BJ (cell line): ENCODE results near the gene GABBR2. TPM values are rescaled to one million over a fixed set of nuclear protein-coding genes. Genes with fewer than 3 reads are reported as not detected.

Experiments
- CTCF ChIA-PET: fragments of 350-600 bp; formaldehyde crosslinking; extraction: SDS; loops from one replicate; lab custom pipeline; 2021; ENCODE audit warnings: antibody characterized with exemption, inconsistent platforms; lab: Yijun Ruan, JAX
- POLR2A ChIA-PET: fragments of 300-600 bp; sonication (Branson Sonifier 250); formaldehyde crosslinking; extraction: SDS; loops from one replicate; lab custom pipeline; 2021; ENCODE audit warnings: antibody characterized with exemption; lab: Charles Lee
- DNase-seq: peaks from one replicate; pipeline ENCODE4 v3.0.0-alpha.2; 2011; ENCODE audit warnings: low read depth
- H3K27me3 ChIP-seq: 2 replicates; pipeline ENCODE4 v1.6.0; 2011; ENCODE audit warnings: low read length; ENCODE audit not compliant: control insufficient read depth, insufficient read depth
- H3K36me3 ChIP-seq: 2 replicates; pipeline ENCODE4 v1.5.1; 2011; ENCODE audit warnings: low read length; ENCODE audit not compliant: control insufficient read depth, insufficient read depth
- H3K4me3 ChIP-seq: 2 replicates; pipeline ENCODE4 v1.5.1; 2011; ENCODE audit warnings: low read depth, mild to moderate bottlenecking, control low read depth, low read length
- polyA plus RNA-seq: library from polyadenylated mRNA; depleted of rRNA; stranded (reverse); fragments of >200 nt; gene quantifications from 2 replicates; pipeline ENCODE4 v1.2.3, GENCODE V29; 2011
- TF ChIP-seq, protein P1 (sequence below): IDR thresholded peaks from 2 replicates; pipeline ENCODE4 v1.5.1; 2011; ENCODE audit warnings: low read depth, mild to moderate bottlenecking, control low read depth, inconsistent platforms, low read length, moderate library complexity; ENCODE audit not compliant: insufficient read depth

GABBR2 gene
- polyA plus RNA-seq, 1 experiment = 1.6 TPM

- TF ChIP-seq, protein P1, sequence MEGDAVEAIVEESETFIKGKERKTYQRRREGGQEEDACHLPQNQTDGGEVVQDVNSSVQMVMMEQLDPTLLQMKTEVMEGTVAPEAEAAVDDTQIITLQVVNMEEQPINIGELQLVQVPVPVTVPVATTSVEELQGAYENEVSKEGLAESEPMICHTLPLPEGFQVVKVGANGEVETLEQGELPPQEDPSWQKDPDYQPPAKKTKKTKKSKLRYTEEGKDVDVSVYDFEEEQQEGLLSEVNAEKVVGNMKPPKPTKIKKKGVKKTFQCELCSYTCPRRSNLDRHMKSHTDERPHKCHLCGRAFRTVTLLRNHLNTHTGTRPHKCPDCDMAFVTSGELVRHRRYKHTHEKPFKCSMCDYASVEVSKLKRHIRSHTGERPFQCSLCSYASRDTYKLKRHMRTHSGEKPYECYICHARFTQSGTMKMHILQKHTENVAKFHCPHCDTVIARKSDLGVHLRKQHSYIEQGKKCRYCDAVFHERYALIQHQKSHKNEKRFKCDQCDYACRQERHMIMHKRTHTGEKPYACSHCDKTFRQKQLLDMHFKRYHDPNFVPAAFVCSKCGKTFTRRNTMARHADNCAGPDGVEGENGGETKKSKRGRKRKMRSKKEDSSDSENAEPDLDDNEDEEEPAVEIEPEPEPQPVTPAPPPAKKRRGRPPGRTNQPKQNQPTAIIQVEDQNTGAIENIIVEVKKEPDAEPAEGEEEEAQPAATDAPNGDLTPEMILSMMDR = 0 out of 2 replicates have a peak, but pooled peaks have one; percentile 19
- ChIA-PET CTCF (interaction anchor here (1.0 to 1.6 kb wide), 3 partner anchors 14 to 40 kb away, joined by 3 to 6 read pairs (median 5); no protein-coding TSS in a partner anchor), POLR2A (no interaction called here)
- Histone ChIP-seq H3K4me3 (no peak overlapping the region), H3K36me3 (no peaks in the 10 kb centered on the region), H3K27me3 (0 out of 2 replicates have a peak, but pooled peaks cover 2% of the 10 kb centered on the region)
- no peak for DNase-seq
Observed at GRCh38 chr9:98536542-98537173, 172.1 kb downstream of the GABBR2 start.

DNA sequence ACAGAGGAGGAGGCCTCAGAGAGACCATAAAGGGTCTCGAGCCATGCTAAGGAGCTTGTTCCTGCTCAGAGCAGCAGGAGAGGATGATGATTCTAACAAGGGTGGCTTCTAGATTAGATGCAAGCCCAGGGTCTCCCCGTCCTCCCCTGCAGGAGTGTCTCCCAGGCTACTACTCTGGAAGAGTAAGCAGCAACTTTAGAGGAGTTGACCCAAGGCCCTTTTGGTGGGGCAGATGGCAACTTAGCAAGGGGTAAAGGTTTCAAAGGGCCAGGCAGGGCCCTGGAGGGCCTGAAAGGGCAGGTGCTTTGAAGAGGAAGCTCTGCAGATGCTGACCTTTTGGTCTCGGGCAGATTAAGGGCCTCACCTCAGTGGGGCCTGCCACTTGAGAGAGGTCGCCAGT lies 174.9 kb downstream of the GABBR2 start:
- CTCF ChIA-PET = no interaction called here

GRCh38 chr9:98533132-98533531 lies 175.6 kb downstream of the GABBR2 start:
- H3K4me3 ChIP-seq = no peak overlapping the region
- ChIA-PET POLR2A (no interaction called here), CTCF (no interaction called here)
- H3K36me3 ChIP-seq = no peaks in the 10 kb centered on the region
- H3K27me3 ChIP-seq = no peaks in the 10 kb centered on the region
- TF ChIP-seq, protein P1 = no peak
- DNase-seq = no peak

More for the DNA sequence above, 174.9 kb downstream of the GABBR2 start:
- TF ChIP-seq, protein P1 = no peak
- no peaks in the 10 kb centered on the region for H3K36me3 ChIP-seq
- no peak for DNase-seq
- POLR2A ChIA-PET = no interaction called here
- no peak overlapping the region for H3K4me3 ChIP-seq
- no peaks in the 10 kb centered on the region for H3K27me3 ChIP-seq

DNA sequence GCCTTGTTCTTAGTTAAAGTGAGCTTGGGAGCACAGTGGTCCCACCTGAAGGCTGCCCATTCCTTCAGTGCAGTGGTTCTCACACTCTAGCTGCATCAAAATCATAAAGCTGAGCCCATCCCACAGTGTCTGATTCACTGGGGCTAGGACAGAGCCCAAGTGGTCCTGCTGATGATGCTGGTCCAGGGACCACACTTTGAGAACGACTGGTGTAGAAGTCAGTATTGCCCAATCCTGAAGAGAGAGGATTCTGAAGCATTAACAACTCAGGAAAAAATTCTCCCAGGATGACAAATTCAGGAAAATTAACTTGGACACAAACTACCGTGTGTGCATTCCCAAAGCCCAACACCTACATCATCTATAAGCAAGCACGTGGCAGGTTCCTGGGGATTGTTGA lies 176.2 kb downstream of the GABBR2 start:
- H3K27me3 ChIP-seq = no peaks in the 10 kb centered on the region
- CTCF ChIA-PET = no interaction called here
- no peak overlapping the region for H3K4me3 ChIP-seq
- TF ChIP-seq, protein P1 = no peak
- H3K36me3 ChIP-seq = no peaks in the 10 kb centered on the region
- POLR2A ChIA-PET = no interaction called here
- no peak for DNase-seq

DNA sequence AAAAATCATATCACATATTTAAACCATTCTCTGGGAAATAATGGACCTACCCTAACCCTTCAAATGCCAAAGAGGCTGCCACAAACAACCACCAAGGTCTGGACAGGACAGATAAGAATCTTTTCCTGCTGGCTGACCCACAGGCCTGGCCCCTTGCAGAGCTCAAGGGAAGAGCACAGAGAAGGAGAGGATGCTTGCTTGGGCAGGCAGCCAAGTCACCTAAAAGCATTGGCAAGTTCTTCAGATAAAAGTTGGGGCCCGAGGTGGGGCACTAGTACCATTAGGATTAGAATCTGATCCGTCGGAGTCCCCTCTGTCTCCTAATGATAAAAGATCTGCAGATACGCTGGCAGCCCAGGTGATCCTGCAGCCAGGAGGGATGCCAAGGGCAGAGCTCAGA lies 176.6 kb downstream of the GABBR2 start:
- ChIA-PET POLR2A (no interaction called here), CTCF (no interaction called here)
- Histone ChIP-seq H3K36me3 (no peaks in the 10 kb centered on the region), H3K4me3 (no peak overlapping the region), H3K27me3 (no peaks in the 10 kb centered on the region)
- TF ChIP-seq, protein P1 = no peak
- no peak for DNase-seq
